Thyroid gland (tissue), 4 donors: ENCODE data around the gene GNL3L. TPM values are rescaled to one million over a fixed set of nuclear protein-coding genes. Genes with fewer than 3 reads are reported as not detected.
"Not testable (repeated sequence)": the region's sequence is repeated elsewhere in the genome, so short reads cannot be mapped to it uniquely, and the experiment has no call there.

Experiments
- DNase-seq, 2 donors: peaks; one replicate each; pipeline ENCODE4 v3.0.0-alpha.2; 2019
- H3K27ac ChIP-seq, 3 donors: fragments of 200-600 bp; sonication (generic); 1 replicate in 2 of 3; 2 replicates in 1 of 3; pipeline ENCODE4 v1.5.1; 2016 to 2019; ENCODE audit warnings: mild to moderate bottlenecking in 1 of 3, moderate library complexity in 1 of 3
- H3K27me3 ChIP-seq: fragments of 200-600 bp; sonication (generic); one replicate; pipeline ENCODE4 v1.5.1; 2019
- H3K36me3 ChIP-seq, 2 donors: fragments of 200-600 bp; sonication (generic); one replicate each; pipeline ENCODE4 v1.5.1; 2016 to 2019
- H3K4me1 ChIP-seq, 2 donors: fragments of 200-600 bp; sonication (generic); one replicate each; pipeline ENCODE4 v1.5.1; 2017 to 2019
- H3K4me3 ChIP-seq, 3 donors: fragments of 200-600 bp; sonication (generic); replicated peaks in 1 of 3; 1 replicate in 2 of 3; 2 replicates in 1 of 3; pipeline ENCODE4 v1.5.1; 2016; ENCODE audit warnings: mild to moderate bottlenecking in 1 of 3
- H3K9me3 ChIP-seq: fragments of 200-600 bp; sonication (generic); one replicate; pipeline ENCODE4 v1.5.1; 2017
- POLR2A ChIP-seq, 2 donors: fragments of 450-650 bp; IDR thresholded peaks; one replicate each; pipeline ENCODE4 v1.6.1; 2017; ENCODE audit warnings: antibody characterized with exemption in 2 of 2, mild to moderate bottlenecking in 2 of 2, moderate library complexity in 1 of 2
- whole genome bisulfite sequencing, 2 donors: methylation state at CpG; one replicate each; pipeline ENCODE4 v1.1.5; 2017; 5-methylcytosine and 5-hydroxymethylcytosine counted together
- intact Hi-C: fragments of 100-400 bp; cut with DNase I; formaldehyde crosslinking; loops from one replicate; pipeline ENCODE4 v1.15.1; 2023
- total RNA-seq, 4 donors: library from RNA; depleted of rRNA; stranded (reverse); fragments of >200 nt; gene quantifications; one replicate each; pipeline ENCODE4 v1.2.3, GENCODE V29; 2016
- TF ChIP-seq, protein P1 (sequence below), 6 experiments: fragments of 200-600 bp in 3 of 6; fragments of 450-650 bp in 3 of 6; sonication (generic) in 3 of 6; IDR thresholded peaks; one replicate each; pipeline ENCODE4 v1.5.1; 2016 to 2019; ENCODE audit warnings: antibody characterized with exemption in 6 of 6, mild to moderate bottlenecking in 2 of 6, inconsistent platforms in 1 of 6, moderate library complexity in 1 of 6

The GNL3L gene, protein sequence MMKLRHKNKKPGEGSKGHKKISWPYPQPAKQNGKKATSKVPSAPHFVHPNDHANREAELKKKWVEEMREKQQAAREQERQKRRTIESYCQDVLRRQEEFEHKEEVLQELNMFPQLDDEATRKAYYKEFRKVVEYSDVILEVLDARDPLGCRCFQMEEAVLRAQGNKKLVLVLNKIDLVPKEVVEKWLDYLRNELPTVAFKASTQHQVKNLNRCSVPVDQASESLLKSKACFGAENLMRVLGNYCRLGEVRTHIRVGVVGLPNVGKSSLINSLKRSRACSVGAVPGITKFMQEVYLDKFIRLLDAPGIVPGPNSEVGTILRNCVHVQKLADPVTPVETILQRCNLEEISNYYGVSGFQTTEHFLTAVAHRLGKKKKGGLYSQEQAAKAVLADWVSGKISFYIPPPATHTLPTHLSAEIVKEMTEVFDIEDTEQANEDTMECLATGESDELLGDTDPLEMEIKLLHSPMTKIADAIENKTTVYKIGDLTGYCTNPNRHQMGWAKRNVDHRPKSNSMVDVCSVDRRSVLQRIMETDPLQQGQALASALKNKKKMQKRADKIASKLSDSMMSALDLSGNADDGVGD
- total RNA-seq: 10 to 100 TPM; 38.0 to 57.1 (median 51.6) TPM

DNA sequence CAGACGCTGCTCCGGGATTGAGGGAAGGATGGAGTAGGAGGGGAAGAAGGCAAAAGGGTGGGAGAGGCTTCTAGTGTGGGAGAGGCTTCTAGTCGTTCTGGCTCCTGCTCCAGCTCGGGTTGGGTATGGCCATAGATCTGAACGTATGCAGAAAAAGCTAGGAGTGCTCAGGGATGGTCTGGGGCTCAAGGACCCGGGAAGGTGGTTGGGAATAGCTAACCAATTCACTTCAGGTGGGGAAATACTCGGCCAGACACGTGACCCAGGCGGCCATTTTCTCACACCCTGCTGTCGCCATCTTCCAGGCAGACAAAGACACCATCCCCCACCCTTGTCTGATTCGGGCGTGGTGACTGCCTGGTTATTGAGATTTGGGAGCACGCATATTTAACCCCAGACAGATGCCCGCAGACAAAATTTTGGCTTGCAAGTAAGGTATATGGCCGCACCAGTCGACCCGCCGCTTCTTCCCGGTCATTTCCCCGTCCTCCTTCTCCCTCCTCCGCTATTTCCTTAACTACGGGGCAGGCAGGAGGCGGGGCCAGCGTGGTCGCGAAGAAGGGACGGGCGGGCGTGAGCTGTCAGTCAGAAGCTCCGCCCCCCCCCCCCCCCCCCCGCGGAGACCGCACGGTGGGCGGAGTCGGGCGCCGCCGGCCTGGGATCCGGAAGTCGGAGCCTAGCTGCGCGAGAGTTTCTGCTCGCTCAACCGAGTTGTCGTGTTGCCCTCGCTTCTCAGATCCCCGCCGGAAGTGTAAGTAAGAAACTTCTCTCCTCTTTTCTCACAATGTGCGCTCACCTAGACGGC is at the start of gene GNL3L:
Gene GNL3L, plus strand, starts transcription at position 668 of the 805 bp plus-strand sequence. CDS start 2,348 bp downstream, outside the sequence.
- H3K36me3 ChIP-seq: no peaks in the 10 kb centered on the region
- peak; percentile 85 to 86 for DNase-seq
- H3K27me3 ChIP-seq: no peaks in the 10 kb centered on the region
- intact Hi-C loops: no loop called here
- 2 to 4% methylated on average over 11 to 16 of the region's 51 CpGs for WGBS, 2 donors
- H3K9me3 ChIP-seq: no peaks in the 10 kb centered on the region
- TF ChIP-seq, protein P1, sequence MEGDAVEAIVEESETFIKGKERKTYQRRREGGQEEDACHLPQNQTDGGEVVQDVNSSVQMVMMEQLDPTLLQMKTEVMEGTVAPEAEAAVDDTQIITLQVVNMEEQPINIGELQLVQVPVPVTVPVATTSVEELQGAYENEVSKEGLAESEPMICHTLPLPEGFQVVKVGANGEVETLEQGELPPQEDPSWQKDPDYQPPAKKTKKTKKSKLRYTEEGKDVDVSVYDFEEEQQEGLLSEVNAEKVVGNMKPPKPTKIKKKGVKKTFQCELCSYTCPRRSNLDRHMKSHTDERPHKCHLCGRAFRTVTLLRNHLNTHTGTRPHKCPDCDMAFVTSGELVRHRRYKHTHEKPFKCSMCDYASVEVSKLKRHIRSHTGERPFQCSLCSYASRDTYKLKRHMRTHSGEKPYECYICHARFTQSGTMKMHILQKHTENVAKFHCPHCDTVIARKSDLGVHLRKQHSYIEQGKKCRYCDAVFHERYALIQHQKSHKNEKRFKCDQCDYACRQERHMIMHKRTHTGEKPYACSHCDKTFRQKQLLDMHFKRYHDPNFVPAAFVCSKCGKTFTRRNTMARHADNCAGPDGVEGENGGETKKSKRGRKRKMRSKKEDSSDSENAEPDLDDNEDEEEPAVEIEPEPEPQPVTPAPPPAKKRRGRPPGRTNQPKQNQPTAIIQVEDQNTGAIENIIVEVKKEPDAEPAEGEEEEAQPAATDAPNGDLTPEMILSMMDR (IDR thresholded peaks at IDR 0.05): no peak
- peak in 1 of 2 donors; percentile 69 for TF ChIP-seq POLR2A (IDR thresholded peaks at IDR 0.05)
- peak within 1 kb of the TSS; percentile 35 to 81 (median 44) for H3K4me3 ChIP-seq
- peak within 1 kb of the TSS; percentile 55 to 74 (median 60) for H3K27ac ChIP-seq
- peaks cover 4 to 7% of the 10 kb centered on the region in 2 donors for H3K4me1 ChIP-seq

DNA sequence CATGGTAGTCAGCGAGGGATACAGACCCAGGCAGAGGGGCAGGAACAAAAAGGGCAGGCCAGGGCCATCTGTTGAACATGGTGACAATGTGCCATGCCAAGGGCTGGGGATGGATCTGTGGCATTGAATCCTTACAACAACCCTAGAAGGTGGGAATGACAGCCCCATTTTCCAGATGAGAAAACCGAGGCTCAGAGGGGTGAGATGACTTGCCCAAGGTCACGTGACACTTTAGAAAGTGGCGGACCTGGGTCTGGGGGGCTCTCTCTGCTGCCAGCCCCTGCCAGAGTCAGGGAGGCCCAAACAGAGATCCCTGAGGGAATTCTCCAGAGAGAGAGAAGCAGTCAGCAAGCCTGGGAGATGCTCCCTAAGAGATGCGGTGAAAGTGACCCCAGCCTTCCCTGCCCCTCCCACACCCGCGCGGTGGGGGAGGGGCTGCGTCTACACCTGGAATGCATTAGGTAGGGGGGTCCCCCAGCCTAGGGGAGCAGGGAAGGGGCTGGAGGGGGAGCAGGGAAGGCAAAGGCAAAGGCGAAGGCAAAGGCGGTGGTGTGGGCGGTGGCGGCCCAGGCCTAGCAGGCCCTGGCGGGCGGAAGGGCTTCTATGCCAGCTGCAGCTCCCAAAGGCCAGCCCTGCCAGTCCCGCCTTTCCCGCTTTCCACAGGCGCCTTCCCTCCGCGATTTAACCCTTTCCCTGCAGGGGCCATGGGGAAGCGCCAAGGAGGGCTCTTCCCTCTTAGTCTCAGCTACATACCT is 47.0 kb upstream of the GNL3L start:
- Histone ChIP-seq H3K4me3 (no peak overlapping the region), H3K4me1 (peaks cover 4 to 5% of the 10 kb centered on the region in 2 donors), H3K27me3 (no peaks in the 10 kb centered on the region), H3K27ac (no peak overlapping the region), H3K36me3 (no peaks in the 10 kb centered on the region), H3K9me3 (no peaks in the 10 kb centered on the region)
- WGBS, 2 donors: 39 to 44% methylated on average over 5 to 13 of the region's 21 CpGs
- DNase-seq: no peak
- intact Hi-C loops: no loop called here
- TF ChIP-seq, protein P1 (IDR thresholded peaks at IDR 0.05): no peak
- no peak for TF ChIP-seq POLR2A (IDR thresholded peaks at IDR 0.05)

DNA sequence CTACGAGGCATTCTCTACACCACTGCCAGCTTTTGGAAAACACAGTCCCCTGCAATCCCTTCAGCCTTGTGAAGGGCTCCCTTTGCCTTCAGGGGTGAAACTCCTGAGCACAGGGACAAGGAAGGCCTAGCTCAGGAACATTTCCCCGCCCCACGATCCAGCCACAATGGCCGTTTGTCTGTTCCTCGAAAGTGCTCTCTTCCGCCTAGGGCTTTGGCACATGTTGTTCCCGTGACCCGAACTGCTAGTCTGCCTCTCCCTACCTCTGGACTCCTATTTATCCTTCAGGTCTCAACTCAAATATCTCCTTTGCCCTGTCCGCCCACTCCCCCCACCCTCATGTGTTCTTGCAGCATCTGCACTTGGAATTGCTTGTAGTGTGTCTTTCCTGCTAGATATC is 46.1 kb upstream of the GNL3L start:
- Histone ChIP-seq H3K9me3 (no peaks in the 10 kb centered on the region), H3K27me3 (no peaks in the 10 kb centered on the region), H3K4me1 (peaks cover 4% of the 10 kb centered on the region in 2 donors), H3K4me3 (no peak overlapping the region), H3K36me3 (no peaks in the 10 kb centered on the region), H3K27ac (no peak overlapping the region)
- intact Hi-C loops: no loop called here
- TF ChIP-seq, protein P1 (IDR thresholded peaks at IDR 0.05): no peak
- TF ChIP-seq POLR2A (IDR thresholded peaks at IDR 0.05): no peak
- no peak for DNase-seq
- WGBS, 2 donors: 80 to 88% methylated on average over 7 to 9 of the region's 9 CpGs

DNA sequence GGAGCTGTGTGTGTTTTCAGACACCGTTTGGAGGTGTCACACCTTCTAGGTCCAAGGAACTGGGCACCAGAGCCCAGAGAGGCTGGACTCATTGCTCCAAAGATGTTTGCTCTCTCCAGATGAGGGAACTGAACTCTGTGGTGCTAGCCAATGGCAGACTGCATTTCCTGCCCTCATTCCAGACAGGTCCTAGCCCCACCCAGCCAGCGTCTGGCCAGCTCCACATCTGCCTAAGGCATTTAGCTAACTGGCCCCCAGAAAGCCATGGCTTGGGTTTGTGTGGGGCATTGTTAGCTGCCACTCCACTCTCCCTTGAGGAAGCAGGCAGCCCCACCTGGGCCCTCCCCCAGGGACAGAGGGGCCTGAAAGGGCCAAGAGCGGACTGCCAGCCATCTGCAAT is 45.4 kb upstream of the GNL3L start:
- 71 to 93% methylated on average over 2 of the region's 3 CpGs for WGBS, 2 donors
- Histone ChIP-seq H3K27me3 (no peaks in the 10 kb centered on the region), H3K36me3 (no peaks in the 10 kb centered on the region), H3K27ac (peak overlapping the region in 1 of 3 donors; percentile 5), H3K4me1 (no peaks in the 10 kb centered on the region), H3K9me3 (no peaks in the 10 kb centered on the region), H3K4me3 (no peak overlapping the region)
- intact Hi-C loops: no loop called here
- no peak for DNase-seq
- TF ChIP-seq POLR2A (IDR thresholded peaks at IDR 0.05): no peak
- TF ChIP-seq, protein P1 (IDR thresholded peaks at IDR 0.05): no peak

DNA sequence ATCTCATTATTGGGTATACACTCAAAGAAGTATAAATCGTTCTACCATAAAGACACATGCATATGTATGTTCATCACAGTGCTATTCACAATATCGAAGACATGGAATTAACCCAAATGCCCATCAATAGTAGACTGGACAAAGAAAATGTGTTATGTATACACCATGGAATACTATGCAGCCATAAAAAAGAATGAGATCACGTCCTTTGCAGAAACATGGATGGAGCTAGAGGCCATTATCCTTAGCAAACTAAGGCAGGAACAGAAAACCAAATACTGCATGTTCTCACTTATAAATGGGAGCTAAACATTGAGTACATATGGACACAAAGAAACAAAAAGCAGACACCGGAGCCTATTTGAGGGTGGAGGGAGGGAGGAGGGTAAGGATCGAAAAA is 40.2 kb upstream of the GNL3L start:
- H3K4me1 ChIP-seq, H3K27me3 ChIP-seq, intact Hi-C loops, H3K36me3 ChIP-seq, H3K4me3 ChIP-seq, H3K27ac ChIP-seq, DNase-seq, H3K9me3 ChIP-seq: not testable (repeated sequence)
- WGBS, 2 donors: 94 to 99% methylated on average over 5 of the region's 5 CpGs
